ENCODE measurements around the gene POLR3E. TPM values are rescaled to one million over a fixed set of nuclear protein-coding genes. Genes with fewer than 3 reads are reported as not detected.
"Not testable (repeated sequence)": the region's sequence is repeated elsewhere in the genome, so short reads cannot be mapped to it uniquely, and the experiment has no call there.

Gene POLR3E
- total RNA-seq, 1 donor from 2014 or later, result 106 TPM

GRCh38 chr16:22353191-22353919 lies 56.1 kb downstream of the POLR3E start:
- H3K9me3 Mint-ChIP-seq, result no peaks in the 10 kb centered on the region
- intact Hi-C loops (cut with micrococcal nuclease), result loop anchor here (1.0 kb wide), 2 partner anchors 17 to 21 kb away; partner anchors contain the start of gene CDR2
- H3K27me3 Mint-ChIP-seq (ENCODE audit: low read depth), result no peaks in the 10 kb centered on the region
- H3K4me1 Mint-ChIP-seq (ENCODE audit: low read depth), result peaks cover 41% of the 10 kb centered on the region
- no peak for DNase-seq (ENCODE audit: low spot score)
- peak overlapping the region; percentile 95 for H3K27ac Mint-ChIP-seq
- H3K4me3 Mint-ChIP-seq (ENCODE audit: low read depth), result no peak overlapping the region
- peaks cover 72% of the 10 kb centered on the region for H3K36me3 Mint-ChIP-seq (ENCODE audit: low read depth)

DNA sequence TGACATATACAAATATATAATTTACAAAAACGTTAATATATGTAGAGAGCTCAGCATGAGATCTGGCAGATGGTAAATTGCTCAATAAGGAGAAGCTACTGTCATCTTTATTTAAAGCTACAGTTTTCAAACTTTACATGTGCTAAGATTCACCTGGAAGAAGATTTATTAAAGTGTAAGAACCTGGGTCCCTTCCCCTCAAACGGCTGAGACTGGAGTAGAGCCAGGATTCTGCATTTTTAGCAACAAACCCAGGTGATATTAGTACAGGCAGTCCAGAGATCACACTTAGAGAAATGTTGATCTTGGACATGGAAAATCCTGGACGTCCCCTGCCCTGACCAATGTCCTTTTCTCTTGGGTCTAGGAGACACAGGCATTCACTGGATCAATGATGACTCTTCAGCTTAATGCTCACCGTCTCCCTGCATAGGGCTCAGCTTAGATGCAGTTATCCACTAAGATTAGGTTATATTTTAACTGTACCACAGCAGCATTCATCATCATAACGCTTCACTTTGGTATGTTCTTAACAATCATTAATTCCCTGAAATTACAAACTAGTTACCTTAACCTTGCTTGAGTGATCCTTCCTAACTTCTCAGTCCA lies 56.8 kb downstream of the POLR3E start:
- Mint-ChIP-seq H3K27ac (peak overlapping the region; percentile 95), H3K4me1 (ENCODE audit: low read depth) (peaks cover 46% of the 10 kb centered on the region), H3K36me3 (ENCODE audit: low read depth) (peaks cover 65% of the 10 kb centered on the region), H3K9me3 (no peaks in the 10 kb centered on the region), H3K4me3 (ENCODE audit: low read depth) (no peak overlapping the region), H3K27me3 (ENCODE audit: low read depth) (no peaks in the 10 kb centered on the region)
- intact Hi-C loops (cut with micrococcal nuclease), result loop anchor here (1.0 kb wide), 2 partner anchors 16 to 20 kb away; partner anchors contain the start of gene CDR2
- DNase-seq (ENCODE audit: low spot score), result no peak

- no peak for DNase-seq (ENCODE audit: low spot score)
- peak overlapping the region; percentile 76 for H3K27ac Mint-ChIP-seq
- intact Hi-C loops (cut with micrococcal nuclease), result no loop called here
Observed at GRCh38 chr16:22355487-22355908, 58.3 kb downstream of the POLR3E start.

GRCh38 chr16:22356930-22357634 lies 59.9 kb downstream of the POLR3E start:
- Mint-ChIP-seq H3K4me1 (ENCODE audit: low read depth) (peaks cover 57% of the 10 kb centered on the region), H3K4me3 (ENCODE audit: low read depth) (peak overlapping the region; percentile 68), H3K27me3 (ENCODE audit: low read depth) (no peaks in the 10 kb centered on the region), H3K36me3 (ENCODE audit: low read depth) (peaks cover 54% of the 10 kb centered on the region), H3K27ac (peak overlapping the region; percentile 98), H3K9me3 (no peaks in the 10 kb centered on the region)
- DNase-seq (ENCODE audit: low spot score), result no peak
- intact Hi-C loops (cut with micrococcal nuclease), result loop anchor here (1.0 kb wide), 1 partner anchor 16 kb away; no protein-coding TSS in a partner anchor

More at GRCh38 chr16:22355487-22355908, 58.3 kb downstream of the POLR3E start:
- Mint-ChIP-seq H3K36me3 (ENCODE audit: low read depth) (peaks cover 61% of the 10 kb centered on the region), H3K9me3 (no peaks in the 10 kb centered on the region), H3K4me1 (ENCODE audit: low read depth) (peaks cover 54% of the 10 kb centered on the region), H3K4me3 (ENCODE audit: low read depth) (no peak overlapping the region), H3K27me3 (ENCODE audit: low read depth) (no peaks in the 10 kb centered on the region)

DNA sequence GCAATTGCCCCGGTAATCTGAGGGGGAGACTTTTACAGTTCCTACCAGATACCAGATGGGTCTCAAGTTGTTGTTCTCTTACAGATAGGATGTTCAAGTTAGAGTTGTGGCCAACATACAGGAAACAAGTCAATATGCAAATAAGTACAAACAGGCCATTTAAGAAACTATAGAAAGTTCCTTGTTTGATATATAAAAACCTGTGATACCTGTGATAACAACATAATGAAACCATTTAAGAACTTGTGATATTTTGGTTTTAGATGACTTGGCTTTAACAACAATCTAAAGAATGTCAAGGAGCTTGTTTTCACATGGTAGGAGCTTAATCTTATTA lies 60.4 kb downstream of the POLR3E start:
- H3K27me3 Mint-ChIP-seq (ENCODE audit: low read depth), result no peaks in the 10 kb centered on the region
- no peak for DNase-seq (ENCODE audit: low spot score)
- H3K9me3 Mint-ChIP-seq, result no peaks in the 10 kb centered on the region
- peaks cover 56% of the 10 kb centered on the region for H3K4me1 Mint-ChIP-seq (ENCODE audit: low read depth)
- H3K27ac Mint-ChIP-seq, result peak overlapping the region; percentile 98
- H3K36me3 Mint-ChIP-seq (ENCODE audit: low read depth), result peaks cover 54% of the 10 kb centered on the region
- intact Hi-C loops (cut with micrococcal nuclease), result loop anchor here (1.0 kb wide), 1 partner anchor 16 kb away; no protein-coding TSS in a partner anchor
- peak overlapping the region; percentile 68 for H3K4me3 Mint-ChIP-seq (ENCODE audit: low read depth)

- no peak for DNase-seq (ENCODE audit: low spot score)
- Mint-ChIP-seq H3K27me3 (ENCODE audit: low read depth) (no peaks in the 10 kb centered on the region), H3K9me3 (no peaks in the 10 kb centered on the region), H3K4me3 (ENCODE audit: low read depth) (no peak overlapping the region), H3K27ac (peak overlapping the region; percentile 98), H3K36me3 (ENCODE audit: low read depth) (peaks cover 56% of the 10 kb centered on the region), H3K4me1 (ENCODE audit: low read depth) (peaks cover 54% of the 10 kb centered on the region)
- intact Hi-C loops (cut with micrococcal nuclease), result loop anchor here (1.0 kb wide), 1 partner anchor 15 kb away; no protein-coding TSS in a partner anchor
Observed at GRCh38 chr16:22358000-22358399, 60.8 kb downstream of the POLR3E start.

DNA sequence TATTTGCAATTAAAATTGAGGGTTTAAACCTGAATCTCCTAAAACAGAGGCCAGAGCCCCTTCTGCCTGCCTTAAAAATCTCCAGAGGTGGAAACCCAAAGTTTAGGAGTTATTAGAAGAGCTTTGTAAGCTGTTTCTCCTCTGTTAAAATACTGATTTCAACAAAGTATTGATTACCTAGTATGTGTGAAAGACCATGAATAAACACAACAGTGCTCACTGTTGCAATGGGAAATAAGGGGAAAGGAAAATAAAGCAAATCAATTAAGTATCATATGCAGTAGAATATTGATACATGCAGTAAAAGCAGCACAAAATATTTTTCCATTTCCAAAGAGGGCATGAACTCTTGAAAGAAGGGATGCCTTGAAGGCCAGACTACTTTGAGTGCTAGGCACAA lies 62.5 kb downstream of the POLR3E start:
- no peak for DNase-seq (ENCODE audit: low spot score)
- Mint-ChIP-seq H3K4me3 (ENCODE audit: low read depth) (no peak overlapping the region), H3K36me3 (ENCODE audit: low read depth) (peaks cover 61% of the 10 kb centered on the region), H3K27me3 (ENCODE audit: low read depth) (no peaks in the 10 kb centered on the region), H3K9me3 (no peaks in the 10 kb centered on the region), H3K27ac (peak overlapping the region; percentile 54), H3K4me1 (ENCODE audit: low read depth) (peaks cover 45% of the 10 kb centered on the region)
- intact Hi-C loops (cut with micrococcal nuclease), result no loop called here

- DNase-seq (ENCODE audit: low spot score), result no peak
- no peaks in the 10 kb centered on the region for H3K27me3 Mint-ChIP-seq (ENCODE audit: low read depth)
- no peaks in the 10 kb centered on the region for H3K9me3 Mint-ChIP-seq
- intact Hi-C loops (cut with micrococcal nuclease), result no loop called here
- H3K4me1 Mint-ChIP-seq (ENCODE audit: low read depth), result peaks cover 48% of the 10 kb centered on the region
- no peak overlapping the region for H3K4me3 Mint-ChIP-seq (ENCODE audit: low read depth)
- peaks cover 61% of the 10 kb centered on the region for H3K36me3 Mint-ChIP-seq (ENCODE audit: low read depth)
- peak overlapping the region; percentile 58 for H3K27ac Mint-ChIP-seq
Observed at GRCh38 chr16:22360963-22361659, 63.9 kb downstream of the POLR3E start.

- Mint-ChIP-seq H3K27ac (no peak overlapping the region), H3K4me1 (ENCODE audit: low read depth) (peaks cover 51% of the 10 kb centered on the region), H3K4me3 (ENCODE audit: low read depth) (no peak overlapping the region), H3K36me3 (ENCODE audit: low read depth) (peaks cover 73% of the 10 kb centered on the region), H3K27me3 (ENCODE audit: low read depth) (no peaks in the 10 kb centered on the region), H3K9me3 (no peaks in the 10 kb centered on the region)
- intact Hi-C loops (cut with micrococcal nuclease), result no loop called here
- no peak for DNase-seq (ENCODE audit: low spot score)
Observed at GRCh38 chr16:22364241-22364640, 67.0 kb downstream of the POLR3E start.

DNA sequence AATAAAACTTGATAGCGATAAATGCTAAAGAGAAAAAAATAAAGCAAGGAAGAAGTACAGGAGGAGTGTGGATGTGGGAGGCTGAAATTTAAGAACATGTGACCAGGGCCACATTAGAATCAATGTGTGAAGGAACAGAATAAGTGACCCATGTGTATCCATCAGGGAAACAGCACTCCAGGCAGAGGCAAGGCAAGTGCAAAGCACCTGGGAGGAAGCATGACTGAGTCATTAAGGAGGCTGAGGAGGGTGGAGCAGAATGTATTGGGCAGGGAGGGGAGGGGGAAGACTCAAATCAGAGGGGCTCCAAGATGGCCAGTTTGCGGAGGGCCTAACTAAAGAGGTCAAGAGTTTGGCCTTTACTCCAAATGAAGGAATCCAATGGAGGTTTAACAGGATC lies 69.2 kb downstream of the POLR3E start:
- Mint-ChIP-seq H3K36me3 (ENCODE audit: low read depth) (peaks cover 68% of the 10 kb centered on the region), H3K27ac (no peak overlapping the region), H3K4me1 (ENCODE audit: low read depth) (peaks cover 58% of the 10 kb centered on the region), H3K9me3 (no peaks in the 10 kb centered on the region), H3K4me3 (ENCODE audit: low read depth) (no peak overlapping the region), H3K27me3 (ENCODE audit: low read depth) (no peaks in the 10 kb centered on the region)
- intact Hi-C loops (cut with micrococcal nuclease), result no loop called here
- no peak for DNase-seq (ENCODE audit: low spot score)

DNA sequence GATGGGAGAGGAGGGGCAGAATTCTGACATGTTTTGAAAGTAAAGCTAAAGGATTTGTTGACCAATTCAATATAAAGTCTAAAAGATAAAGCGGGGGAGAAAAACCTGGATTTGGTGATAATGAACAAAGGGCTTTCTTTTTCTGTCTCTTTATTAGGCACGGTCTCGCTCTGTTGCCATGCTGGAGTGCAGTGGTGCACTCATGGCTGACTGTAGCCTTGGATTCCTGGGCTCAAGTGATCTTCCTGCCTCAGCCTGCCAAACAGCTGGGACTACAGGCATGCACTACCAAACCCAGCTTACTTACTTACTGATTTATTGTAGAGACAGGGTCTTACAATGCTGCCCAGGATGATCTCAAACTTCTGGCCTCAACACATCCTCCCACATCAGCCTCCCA lies 69.7 kb downstream of the POLR3E start:
- peaks cover 69% of the 10 kb centered on the region for H3K36me3 Mint-ChIP-seq (ENCODE audit: low read depth)
- no peak overlapping the region for H3K4me3 Mint-ChIP-seq (ENCODE audit: low read depth)
- H3K9me3 Mint-ChIP-seq, result no peaks in the 10 kb centered on the region
- H3K27me3 Mint-ChIP-seq (ENCODE audit: low read depth), result no peaks in the 10 kb centered on the region
- H3K4me1 Mint-ChIP-seq (ENCODE audit: low read depth), result peaks cover 59% of the 10 kb centered on the region
- intact Hi-C loops (cut with micrococcal nuclease), result no loop called here
- no peak for DNase-seq (ENCODE audit: low spot score)
- no peak overlapping the region for H3K27ac Mint-ChIP-seq

GRCh38 chr16:22368200-22368826 lies 71.1 kb downstream of the POLR3E start:
- peaks cover 71% of the 10 kb centered on the region for H3K36me3 Mint-ChIP-seq (ENCODE audit: low read depth)
- H3K27me3 Mint-ChIP-seq (ENCODE audit: low read depth); intact Hi-C loops (cut with micrococcal nuclease); DNase-seq (ENCODE audit: low spot score); H3K9me3 Mint-ChIP-seq; H3K4me3 Mint-ChIP-seq (ENCODE audit: low read depth): not testable (repeated sequence)
- peak overlapping the region; percentile 22 for H3K27ac Mint-ChIP-seq
- peaks cover 71% of the 10 kb centered on the region for H3K4me1 Mint-ChIP-seq (ENCODE audit: low read depth)
